SK-N-SH (cell line): ENCODE results near the gene ZNF502. TPM values are rescaled to one million over a fixed set of nuclear protein-coding genes. Genes with fewer than 3 reads are reported as not detected.

ENCODE experiments used
- polyA plus RNA-seq, 3 experiments: library from polyadenylated mRNA; depleted of rRNA; stranded (reverse); fragments of >200 nt; gene quantifications; 2 replicates each; pipeline ENCODE4 v1.2.3, GENCODE V29; 2012

The ZNF502 gene
- polyA plus RNA-seq, 1 of the 3 experiments (the other 2 are of a cell fraction) = 2.1 TPM

Other genes starting within 250 kb of the ZNF502 start
- 2.2 and 2.9 TPM in 2 replicates for gene ZNF445, start 235.0 kb upstream of the ZNF502 start, polyA plus RNA-seq (2012; rRNA removed)
- gene ZKSCAN7, start 157.5 kb upstream of the ZNF502 start, polyA plus RNA-seq (2012; rRNA removed) = 5.4 and 9.2 TPM in 2 replicates
- gene ZNF660, start 127.7 kb upstream of the ZNF502 start, polyA plus RNA-seq (2012; rRNA removed) = 1.0 and 1.4 TPM in 2 replicates
- gene ZNF197, start 87.6 kb upstream of the ZNF502 start, polyA plus RNA-seq (2012; rRNA removed) = 4.3 and 5.2 TPM in 2 replicates
- 2.4 and 4.5 TPM in 2 replicates for gene ZNF35, start 63.9 kb upstream of the ZNF502 start, polyA plus RNA-seq (2012; rRNA removed)
- gene ZNF501, start 17.0 kb downstream of the ZNF502 start, polyA plus RNA-seq (2012; rRNA removed) = 1.1 and 1.5 TPM in 2 replicates
- 5.6 and 7.8 TPM in 2 replicates for gene KIAA1143, start 49.0 kb downstream of the ZNF502 start, polyA plus RNA-seq (2012; rRNA removed)
- 2.1 and 2.3 TPM in 2 replicates for gene KIF15, start 49.1 kb downstream of the ZNF502 start, polyA plus RNA-seq (2012; rRNA removed)
- gene TMEM42, start 149.3 kb downstream of the ZNF502 start, polyA plus RNA-seq (2012; rRNA removed) = 32.8 and 42.4 TPM in 2 replicates
- 0.12 and 0.13 TPM in 2 replicates for gene TGM4, start 161.9 kb downstream of the ZNF502 start, polyA plus RNA-seq (2012; rRNA removed)